Keratinocyte (primary cell): ENCODE data around the gene ZNF662. TPM values are rescaled to one million over a fixed set of nuclear protein-coding genes. Genes with fewer than 3 reads are reported as not detected.

Experiments used
- DNase-seq: peaks from one replicate; pipeline ENCODE4 v3.0.0-alpha.2; 2011; ENCODE audit warnings: low read depth, missing footprints, low spot score
- FAIRE-seq: peaks from 2 replicates; lab custom pipeline; 2011; peaks lifted over from hg19 to GRCh38; lab: Jason Lieb, UNC
- H2AFZ ChIP-seq: 2 replicates; pipeline ENCODE4 v1.6.0; 2012; ENCODE audit warnings: low read length, control low read depth, inconsistent platforms; ENCODE audit not compliant: control insufficient read depth
- H3K27ac ChIP-seq: 2 replicates; pipeline ENCODE4 v1.5.1; 2011; ENCODE audit warnings: low read length; ENCODE audit not compliant: control insufficient read depth, insufficient read depth
- H3K27me3 ChIP-seq: 3 replicates; pipeline ENCODE4 v1.6.0; 2011; ENCODE audit warnings: low read length; ENCODE audit not compliant: control insufficient read depth, insufficient read depth; ENCODE audit errors: extremely low read depth
- H3K36me3 ChIP-seq, 2 experiments: 2 replicates in 1 of 2; 3 replicates in 1 of 2; pipeline ENCODE4 v1.5.1; 2011; ENCODE audit warnings: low read length in 2 of 2, mild to moderate bottlenecking in 1 of 2; ENCODE audit not compliant: control insufficient read depth in 2 of 2, insufficient read depth in 2 of 2; ENCODE audit errors: extremely low read depth in 1 of 2
- H3K4me1 ChIP-seq: 3 replicates; pipeline ENCODE4 v1.5.1; 2011; ENCODE audit warnings: low read length; ENCODE audit not compliant: control insufficient read depth, insufficient read depth; ENCODE audit errors: extremely low read depth
- H3K4me2 ChIP-seq: 3 replicates; pipeline ENCODE4 v1.6.0; 2011; ENCODE audit warnings: low read depth, low read length; ENCODE audit not compliant: control insufficient read depth, insufficient read depth; ENCODE audit errors: extremely low read depth
- H3K4me3 ChIP-seq, 3 experiments: fragments of 200-600 bp in 1 of 3; sonication (generic) in 1 of 3; 2 replicates in 2 of 3; 3 replicates in 1 of 3; pipeline ENCODE4 v1.5.1; 2011 to 2016; ENCODE audit warnings: low read length in 3 of 3, mild to moderate bottlenecking in 3 of 3, control low read depth in 2 of 3, inconsistent platforms in 1 of 3, low read depth in 1 of 3, mixed read lengths in 1 of 3, mixed run types in 1 of 3, moderate library complexity in 1 of 3; ENCODE audit not compliant: control insufficient read depth in 2 of 3, insufficient read depth in 2 of 3; ENCODE audit errors: extremely low read depth in 1 of 3
- H3K79me2 ChIP-seq: 2 replicates; pipeline ENCODE4 v1.6.0; 2012; ENCODE audit warnings: low read length; ENCODE audit not compliant: control insufficient read depth, insufficient read depth
- H3K9ac ChIP-seq: 3 replicates; pipeline ENCODE4 v1.6.0; 2011; ENCODE audit warnings: low read length; ENCODE audit not compliant: control insufficient read depth, insufficient read depth; ENCODE audit errors: extremely low read depth
- H3K9me1 ChIP-seq: 3 replicates; pipeline ENCODE4 v1.6.0; 2011; ENCODE audit warnings: low read length; ENCODE audit not compliant: control insufficient read depth, insufficient read depth; ENCODE audit errors: extremely low read depth
- H3K9me3 ChIP-seq: 2 replicates; pipeline ENCODE4 v1.5.1; 2012; ENCODE audit warnings: low read depth, low read length; ENCODE audit not compliant: control insufficient read depth
- H4K20me1 ChIP-seq: 3 replicates; pipeline ENCODE4 v1.6.0; 2011; ENCODE audit warnings: low read length; ENCODE audit not compliant: control insufficient read depth, insufficient read depth; ENCODE audit errors: extremely low read depth
- EZH2 ChIP-seq: IDR thresholded peaks from one replicate; pipeline ENCODE4 v1.6.1; 2012; ENCODE audit warnings: inconsistent platforms, mild to moderate bottlenecking, low read length, moderate library complexity
- dilution Hi-C: fragments of 300-500 bp; cut with MboI; formaldehyde crosslinking; loops from one replicate; pipeline ENCODE4 v1.7.0; 2020; ENCODE audit warnings: low sequenced_read_pairs; ENCODE audit not compliant: extremely low pct_ligation_motif_present
- polyA plus RNA-seq, 5 experiments: library from polyadenylated mRNA; depleted of rRNA in 3 of 5; stranded (reverse) in 3 of 5; stranded (forward) in 1 of 5; unstranded in 1 of 5; fragments of >200 nt; gene quantifications; 1 replicate in 1 of 5; 2 replicates in 3 of 5; 3 replicates in 1 of 5; pipeline versions ENCODE4 v1.2.1 to v1.2.3, GENCODE V29; 2011 to 2012; ENCODE audit warnings: missing spikeins in 2 of 5, low read depth in 1 of 5, low replicate concordance in 1 of 5
- TF ChIP-seq, protein P1 (sequence below), 3 experiments: IDR thresholded peaks in 1 of 3; conservative IDR thresholded peaks in 1 of 3; optimal IDR thresholded peaks in 1 of 3; 2 replicates in 2 of 3; 3 replicates in 1 of 3; pipeline versions ENCODE3 to v1.5.1; 2011; ENCODE audit warnings: low read length in 3 of 3, mild to moderate bottlenecking in 3 of 3, moderate library complexity in 2 of 3, control low read depth in 1 of 3, inconsistent platforms in 1 of 3; ENCODE audit not compliant: insufficient read depth in 2 of 3; ENCODE audit errors: extremely low read depth in 1 of 3

The ZNF662 gene
- polyA plus RNA-seq, 1 donor (not counting 4 experiments of a cell fraction or from before 2014, with no cell fraction given), result 1.4 TPM

DNA sequence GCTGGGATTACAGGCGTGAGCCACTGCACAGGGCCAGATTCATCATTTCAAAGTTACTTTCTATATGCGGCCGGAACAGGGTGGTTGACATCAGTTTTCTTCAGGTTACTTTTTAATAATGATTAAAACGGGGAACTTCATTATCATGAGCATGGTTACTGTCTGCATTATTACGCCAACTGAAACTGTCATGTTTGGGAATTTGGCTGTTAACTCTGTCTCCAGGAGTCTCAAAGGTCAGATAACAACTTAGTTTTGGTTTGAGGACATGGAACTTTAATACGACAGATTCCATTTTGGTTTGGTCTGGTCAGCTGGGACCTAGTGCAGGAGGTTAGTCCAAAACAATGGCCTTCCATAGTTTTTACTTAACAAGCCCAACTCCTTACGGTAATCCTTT, 38.8 kb upstream of the ZNF662 start:
- Histone ChIP-seq H4K20me1 (no peaks in the 10 kb centered on the region), H3K9me1 (no peaks in the 10 kb centered on the region), H3K4me3 (no peak overlapping the region), H2AFZ (no peak overlapping the region), H3K36me3 (no peaks in the 10 kb centered on the region), H3K27me3 (peaks cover 20% of the 10 kb centered on the region), H3K79me2 (no peaks in the 10 kb centered on the region), H3K27ac (no peak overlapping the region), H3K4me1 (no peaks in the 10 kb centered on the region), H3K4me2 (no peak overlapping the region), H3K9ac (no peak overlapping the region), H3K9me3 (no peaks in the 10 kb centered on the region)
- no peak for FAIRE-seq
- dilution Hi-C loops, result no loop called here
- no peak for DNase-seq
- TF ChIP-seq EZH2, result no peak
- TF ChIP-seq, protein P1, sequence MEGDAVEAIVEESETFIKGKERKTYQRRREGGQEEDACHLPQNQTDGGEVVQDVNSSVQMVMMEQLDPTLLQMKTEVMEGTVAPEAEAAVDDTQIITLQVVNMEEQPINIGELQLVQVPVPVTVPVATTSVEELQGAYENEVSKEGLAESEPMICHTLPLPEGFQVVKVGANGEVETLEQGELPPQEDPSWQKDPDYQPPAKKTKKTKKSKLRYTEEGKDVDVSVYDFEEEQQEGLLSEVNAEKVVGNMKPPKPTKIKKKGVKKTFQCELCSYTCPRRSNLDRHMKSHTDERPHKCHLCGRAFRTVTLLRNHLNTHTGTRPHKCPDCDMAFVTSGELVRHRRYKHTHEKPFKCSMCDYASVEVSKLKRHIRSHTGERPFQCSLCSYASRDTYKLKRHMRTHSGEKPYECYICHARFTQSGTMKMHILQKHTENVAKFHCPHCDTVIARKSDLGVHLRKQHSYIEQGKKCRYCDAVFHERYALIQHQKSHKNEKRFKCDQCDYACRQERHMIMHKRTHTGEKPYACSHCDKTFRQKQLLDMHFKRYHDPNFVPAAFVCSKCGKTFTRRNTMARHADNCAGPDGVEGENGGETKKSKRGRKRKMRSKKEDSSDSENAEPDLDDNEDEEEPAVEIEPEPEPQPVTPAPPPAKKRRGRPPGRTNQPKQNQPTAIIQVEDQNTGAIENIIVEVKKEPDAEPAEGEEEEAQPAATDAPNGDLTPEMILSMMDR (optimal IDR thresholded peaks at IDR 0.05 in 1 of 3, IDR thresholded peaks at IDR 0.05 in 1 of 3, conservative IDR thresholded peaks at IDR 0.05 in 1 of 3; ENCODE audit: extremely low read depth in 1 of 3, insufficient read depth in 2 of 3, low read length in 3 of 3), result no peak

DNA sequence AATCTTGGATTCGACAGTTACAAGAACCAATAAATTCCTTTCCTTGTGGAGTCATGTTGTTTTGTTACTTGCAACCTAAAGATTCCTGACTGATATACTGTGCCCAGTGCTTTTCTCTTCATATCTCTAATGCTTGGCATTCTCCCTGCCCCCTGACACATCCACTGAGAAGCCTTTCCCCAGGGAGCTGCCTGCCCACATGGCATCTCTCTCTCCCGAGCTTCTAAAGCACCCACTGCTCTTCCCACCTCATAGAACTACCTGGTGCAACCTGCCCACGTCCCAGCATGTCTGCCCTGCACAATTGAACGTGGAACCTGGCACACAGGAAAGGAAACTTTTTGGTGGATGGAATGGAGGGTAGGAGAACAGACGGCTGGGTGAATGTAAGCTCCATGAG, 37.1 kb upstream of the ZNF662 start:
- TF ChIP-seq, protein P1 (optimal IDR thresholded peaks at IDR 0.05 in 1 of 3, IDR thresholded peaks at IDR 0.05 in 1 of 3, conservative IDR thresholded peaks at IDR 0.05 in 1 of 3; ENCODE audit: extremely low read depth in 1 of 3, insufficient read depth in 2 of 3, low read length in 3 of 3), result no peak
- TF ChIP-seq EZH2, result no peak
- FAIRE-seq, result no peak

More for the DNA sequence above, 37.1 kb upstream of the ZNF662 start:
- Histone ChIP-seq H3K4me3 (no peak overlapping the region), H3K27me3 (peaks cover 20% of the 10 kb centered on the region), H3K9me1 (no peaks in the 10 kb centered on the region), H3K4me2 (no peak overlapping the region), H2AFZ (no peak overlapping the region), H3K27ac (no peak overlapping the region), H3K79me2 (no peaks in the 10 kb centered on the region), H3K4me1 (no peaks in the 10 kb centered on the region), H4K20me1 (no peaks in the 10 kb centered on the region), H3K9me3 (no peaks in the 10 kb centered on the region), H3K9ac (no peak overlapping the region), H3K36me3 (no peaks in the 10 kb centered on the region)
- dilution Hi-C loops, result no loop called here
- no peak for DNase-seq
